Activated naive CD4-positive, alpha-beta T cell treated with anti-CD3 and anti-CD28 coated beads, Interleukin-2, amount 50 U/mL, for 72 hours (primary cell): ENCODE data around the gene FAM124B. TPM values are rescaled to one million over a fixed set of nuclear protein-coding genes. Genes with fewer than 3 reads are reported as not detected.

Experiments used
- ATAC-seq, 2 donors: fragments of 150-1000 bp; cut with Tn5 transposase; 2 replicates each; pipeline ENCODE4 v1.10.0; 2021; ENCODE audit warnings: mild to moderate bottlenecking in 2 of 2, moderate library complexity in 2 of 2
- DNase-seq, 2 donors: peaks; one replicate each; pipeline ENCODE4 v3.0.0; 2021 to 2022; ENCODE audit warnings: low spot score in 2 of 2
- H3K27ac Mint-ChIP-seq, 2 donors: one replicate each; pipeline ENCODE4 v1.8.0; 2022; ENCODE audit warnings: mild to moderate bottlenecking in 2 of 2, mixed read lengths in 2 of 2
- H3K36me3 Mint-ChIP-seq, 2 donors: one replicate each; pipeline ENCODE4 v1.8.0; 2022; ENCODE audit warnings: mixed read lengths in 2 of 2
- H3K9me3 Mint-ChIP-seq, 2 donors: one replicate each; pipeline ENCODE4 v1.8.0; 2022; ENCODE audit warnings: mixed read lengths in 2 of 2
- total RNA-seq, 2 donors: library from RNA; stranded (reverse); gene quantifications; one replicate each; pipeline ENCODE4 v1.2.3, GENCODE V29; 2022

FAM124B gene
- total RNA-seq, 2 donors from 2014 or later: 0.45 TPM; not detected in 1

DNA sequence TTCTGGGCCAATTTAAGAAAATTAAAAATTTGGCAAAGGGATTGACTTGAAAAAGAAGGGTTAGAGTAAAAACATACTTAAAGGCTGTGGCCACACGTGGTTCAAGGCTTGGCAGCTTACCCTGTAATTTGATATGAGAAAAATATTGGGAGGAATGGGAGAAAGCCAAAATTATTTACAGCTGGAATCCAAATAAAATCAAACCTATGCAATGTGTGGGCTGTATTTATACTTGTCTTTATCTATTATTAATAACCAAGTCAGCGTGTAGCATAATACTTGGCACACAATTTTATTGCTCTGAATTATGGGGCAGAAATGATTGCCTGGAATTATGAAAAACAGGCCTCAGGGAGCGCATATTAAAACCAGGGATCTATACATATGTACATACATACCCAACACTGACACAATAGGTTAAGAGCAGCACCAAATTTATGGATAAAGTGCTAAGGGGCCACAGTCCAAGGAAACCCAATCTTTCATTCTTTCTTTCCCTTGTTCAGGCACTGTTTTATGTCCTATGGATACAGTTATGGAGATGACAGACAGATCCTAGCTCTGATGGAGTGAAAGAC lies 35.6 kb downstream of the FAM124B start:
- ATAC-seq (no peak), DNase-seq (no peak)
- Mint-ChIP-seq H3K9me3 (no peaks in the 10 kb centered on the region), H3K36me3 (no peaks in the 10 kb centered on the region), H3K27ac (no peak overlapping the region)

DNA sequence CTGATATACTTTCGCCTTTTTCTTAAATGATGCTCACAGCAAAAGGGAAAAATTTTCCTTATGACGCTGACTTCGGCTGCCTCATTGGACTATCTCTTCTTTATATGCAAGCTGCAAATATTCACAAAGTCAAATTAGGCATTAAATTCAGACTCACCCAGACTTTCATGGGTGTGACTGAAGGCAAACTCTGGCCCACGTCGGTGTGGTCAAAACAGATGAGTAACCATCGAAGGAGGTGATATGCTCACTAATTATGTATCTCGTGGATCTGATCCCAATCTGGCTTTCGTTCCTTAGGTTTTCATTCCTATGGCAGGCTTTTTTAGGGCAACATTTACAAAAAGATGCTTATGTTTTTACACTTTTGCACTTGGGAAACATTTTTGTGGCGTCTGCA lies 36.6 kb downstream of the FAM124B start:
- H3K36me3 Mint-ChIP-seq: no peaks in the 10 kb centered on the region
- no peak for ATAC-seq
- H3K27ac Mint-ChIP-seq: no peak overlapping the region
- H3K9me3 Mint-ChIP-seq: no peaks in the 10 kb centered on the region
- no peak for DNase-seq

- Mint-ChIP-seq H3K9me3 (no peaks in the 10 kb centered on the region), H3K36me3 (no peaks in the 10 kb centered on the region), H3K27ac (no peak overlapping the region)
- ATAC-seq (no peak), DNase-seq (no peak)
Observed at GRCh38 chr2:224363281-224363680, 38.6 kb downstream of the FAM124B start.

- ATAC-seq: no peak
- no peaks in the 10 kb centered on the region for H3K36me3 Mint-ChIP-seq
- no peaks in the 10 kb centered on the region for H3K9me3 Mint-ChIP-seq
- no peak overlapping the region for H3K27ac Mint-ChIP-seq
- no peak for DNase-seq
Observed at GRCh38 chr2:224362094-224362493, 39.8 kb downstream of the FAM124B start.

- DNase-seq: no peak
- no peak for ATAC-seq
- no peaks in the 10 kb centered on the region for H3K36me3 Mint-ChIP-seq
- H3K9me3 Mint-ChIP-seq: no peaks in the 10 kb centered on the region
- H3K27ac Mint-ChIP-seq: no peak overlapping the region
Observed at GRCh38 chr2:224360801-224361251, 41.1 kb downstream of the FAM124B start.

GRCh38 chr2:224359569-224359968 lies 42.3 kb downstream of the FAM124B start:
- DNase-seq: no peak
- H3K9me3 Mint-ChIP-seq: no peaks in the 10 kb centered on the region
- no peak for ATAC-seq
- H3K36me3 Mint-ChIP-seq: no peaks in the 10 kb centered on the region
- no peak overlapping the region for H3K27ac Mint-ChIP-seq

- Mint-ChIP-seq H3K36me3 (no peaks in the 10 kb centered on the region), H3K27ac (no peak overlapping the region), H3K9me3 (no peaks in the 10 kb centered on the region)
- peak; percentile 29 to 82 for ATAC-seq
- DNase-seq: peak in 1 of 2 donors; percentile 66
Observed at GRCh38 chr2:224357098-224357901, 44.6 kb downstream of the FAM124B start.

- H3K27ac Mint-ChIP-seq: no peak overlapping the region
- ATAC-seq (no peak), DNase-seq (no peak)
- no peaks in the 10 kb centered on the region for H3K9me3 Mint-ChIP-seq
- H3K36me3 Mint-ChIP-seq: no peaks in the 10 kb centered on the region
Observed at GRCh38 chr2:224354632-224355211, 47.2 kb downstream of the FAM124B start.

- Mint-ChIP-seq H3K36me3 (no peaks in the 10 kb centered on the region), H3K9me3 (no peaks in the 10 kb centered on the region), H3K27ac (no peak overlapping the region)
- ATAC-seq (no peak), DNase-seq (no peak)
Observed at GRCh38 chr2:224350703-224351102, 51.2 kb downstream of the FAM124B start.

DNA sequence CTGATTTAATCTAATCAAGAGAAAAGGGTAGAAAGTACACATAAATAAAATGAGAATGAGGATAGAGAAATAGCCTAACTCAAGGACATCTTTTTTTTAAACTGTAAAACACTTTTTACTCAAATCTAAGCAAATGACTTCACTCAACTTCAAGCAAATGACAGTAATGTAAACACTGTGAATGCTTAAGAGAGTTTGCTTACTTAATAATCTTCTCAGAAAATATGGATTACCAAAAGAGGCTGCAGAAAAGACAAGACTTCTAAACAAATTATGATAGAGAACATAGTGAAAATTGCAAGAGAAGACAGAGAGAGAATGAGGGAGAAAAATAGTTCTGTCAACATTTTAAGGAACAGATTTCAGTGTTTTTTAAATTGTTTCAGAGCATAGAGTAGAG lies 52.5 kb downstream of the FAM124B start:
- no peak for DNase-seq
- ATAC-seq: no peak

GRCh38 chr2:224347176-224348051 lies 54.5 kb downstream of the FAM124B start:
- ATAC-seq: no peak
- no peak overlapping the region for H3K27ac Mint-ChIP-seq

More for the DNA sequence above, 52.5 kb downstream of the FAM124B start:
- Mint-ChIP-seq H3K36me3 (no peaks in the 10 kb centered on the region), H3K9me3 (no peaks in the 10 kb centered on the region), H3K27ac (no peak overlapping the region)

DNA sequence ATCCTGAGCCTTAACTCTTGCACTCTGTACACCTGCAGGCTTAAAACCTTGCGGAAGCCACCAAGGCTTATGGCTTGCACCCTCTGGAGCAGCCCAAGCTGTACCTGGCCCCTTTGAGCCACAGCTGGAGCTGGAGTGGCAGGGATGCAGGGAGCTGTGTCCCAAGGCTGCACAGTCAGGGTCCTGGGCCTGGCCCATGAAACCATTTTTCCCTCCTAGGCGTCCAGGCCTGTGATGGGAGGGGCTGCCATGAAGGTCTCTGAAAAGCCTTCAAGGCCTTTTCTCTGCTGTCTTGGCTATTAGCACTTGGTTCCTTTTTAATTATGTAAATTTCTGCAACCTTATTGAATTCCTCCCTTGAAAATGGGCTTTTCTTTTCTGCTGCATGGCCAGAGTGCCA lies 56.4 kb downstream of the FAM124B start:
- no peaks in the 10 kb centered on the region for H3K9me3 Mint-ChIP-seq
- H3K27ac Mint-ChIP-seq: no peak overlapping the region
- no peak for ATAC-seq

More at GRCh38 chr2:224347176-224348051, 54.5 kb downstream of the FAM124B start:
- Mint-ChIP-seq H3K9me3 (no peaks in the 10 kb centered on the region), H3K36me3 (no peaks in the 10 kb centered on the region)
- no peak for DNase-seq

GRCh38 chr2:224343226-224343625 lies 58.7 kb downstream of the FAM124B start:
- H3K36me3 Mint-ChIP-seq: no peaks in the 10 kb centered on the region
- no peaks in the 10 kb centered on the region for H3K9me3 Mint-ChIP-seq
- DNase-seq (no peak), ATAC-seq (no peak)
- no peak overlapping the region for H3K27ac Mint-ChIP-seq

More for the DNA sequence above, 56.4 kb downstream of the FAM124B start:
- no peaks in the 10 kb centered on the region for H3K36me3 Mint-ChIP-seq
- DNase-seq: no peak

DNA sequence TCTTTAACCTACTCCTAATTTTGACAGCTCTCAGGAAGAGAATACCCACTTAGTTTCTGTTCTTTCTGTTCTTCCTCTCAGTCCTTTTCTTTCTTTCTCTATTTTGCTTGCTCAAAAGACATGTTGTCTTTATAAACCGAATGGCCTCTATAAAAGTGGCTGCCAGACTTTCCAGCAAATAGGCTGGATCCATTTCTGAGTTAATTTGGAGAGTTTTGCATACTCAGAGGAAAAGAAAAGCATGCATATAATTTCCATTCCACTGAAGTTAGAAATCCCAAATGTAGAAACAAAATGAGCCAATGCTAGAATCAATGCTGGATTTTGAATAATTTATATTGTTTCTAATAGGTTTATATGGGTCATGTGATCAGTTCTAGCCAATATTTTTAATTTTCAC lies 65.9 kb downstream of the FAM124B start:
- no peak for ATAC-seq
- no peak for DNase-seq
- H3K27ac Mint-ChIP-seq: no peak overlapping the region
- peaks cover 0 to 5% of the 10 kb centered on the region in 2 donors for H3K9me3 Mint-ChIP-seq
- H3K36me3 Mint-ChIP-seq: no peaks in the 10 kb centered on the region

- ATAC-seq (no peak), DNase-seq (no peak)
- Mint-ChIP-seq H3K27ac (no peak overlapping the region), H3K9me3 (peaks cover 0 to 5% of the 10 kb centered on the region in 2 donors), H3K36me3 (no peaks in the 10 kb centered on the region)
Observed at GRCh38 chr2:224334726-224335125, 67.2 kb downstream of the FAM124B start.

- no peaks in the 10 kb centered on the region for H3K36me3 Mint-ChIP-seq
Observed at GRCh38 chr2:224333726-224334482, 68.0 kb downstream of the FAM124B start.

More at GRCh38 chr2:224333726-224334482, 68.0 kb downstream of the FAM124B start:
- ATAC-seq (no peak), DNase-seq (no peak)
- no peak overlapping the region for H3K27ac Mint-ChIP-seq
- peaks cover 0 to 5% of the 10 kb centered on the region in 2 donors for H3K9me3 Mint-ChIP-seq
